Tibial nerve (tissue), 4 donors: Measurements from ENCODE around the gene ZNF618.

Source experiments
- EP300 ChIP-seq, 2 donors: sonication (generic); formaldehyde crosslinking; IDR thresholded peaks; one replicate each; pipeline ENCODE4 v1.6.1; 2017; ENCODE audit warnings: antibody characterized with exemption in 2 of 2, mild to moderate bottlenecking in 1 of 2
- POLR2A ChIP-seq, 2 donors: fragments of 450-650 bp; IDR thresholded peaks; one replicate each; pipeline ENCODE4 v1.6.1; 2017; ENCODE audit warnings: antibody characterized with exemption in 2 of 2, mild to moderate bottlenecking in 2 of 2, moderate library complexity in 2 of 2
- TF ChIP-seq, protein P1 (sequence below), 5 experiments: fragments of 200-600 bp in 3 of 5; fragments of 450-650 bp in 2 of 5; sonication (generic) in 3 of 5; IDR thresholded peaks; one replicate each; pipeline ENCODE4 v1.5.1; 2016 to 2019; ENCODE audit warnings: antibody characterized with exemption in 5 of 5, mild to moderate bottlenecking in 3 of 5, moderate library complexity in 2 of 5

- TF ChIP-seq, protein P1, sequence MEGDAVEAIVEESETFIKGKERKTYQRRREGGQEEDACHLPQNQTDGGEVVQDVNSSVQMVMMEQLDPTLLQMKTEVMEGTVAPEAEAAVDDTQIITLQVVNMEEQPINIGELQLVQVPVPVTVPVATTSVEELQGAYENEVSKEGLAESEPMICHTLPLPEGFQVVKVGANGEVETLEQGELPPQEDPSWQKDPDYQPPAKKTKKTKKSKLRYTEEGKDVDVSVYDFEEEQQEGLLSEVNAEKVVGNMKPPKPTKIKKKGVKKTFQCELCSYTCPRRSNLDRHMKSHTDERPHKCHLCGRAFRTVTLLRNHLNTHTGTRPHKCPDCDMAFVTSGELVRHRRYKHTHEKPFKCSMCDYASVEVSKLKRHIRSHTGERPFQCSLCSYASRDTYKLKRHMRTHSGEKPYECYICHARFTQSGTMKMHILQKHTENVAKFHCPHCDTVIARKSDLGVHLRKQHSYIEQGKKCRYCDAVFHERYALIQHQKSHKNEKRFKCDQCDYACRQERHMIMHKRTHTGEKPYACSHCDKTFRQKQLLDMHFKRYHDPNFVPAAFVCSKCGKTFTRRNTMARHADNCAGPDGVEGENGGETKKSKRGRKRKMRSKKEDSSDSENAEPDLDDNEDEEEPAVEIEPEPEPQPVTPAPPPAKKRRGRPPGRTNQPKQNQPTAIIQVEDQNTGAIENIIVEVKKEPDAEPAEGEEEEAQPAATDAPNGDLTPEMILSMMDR (IDR thresholded peaks at IDR 0.05): no peak
- TF ChIP-seq POLR2A (IDR thresholded peaks at IDR 0.05) (no peak), EP300 (IDR thresholded peaks at IDR 0.05) (no peak)
Measured at GRCh38 chr9:113858282-113858681, 17.8 kb upstream of the ZNF618 start.
